ENCODE results near the gene AGPAT4. TPM values are rescaled to one million over a fixed set of nuclear protein-coding genes. Genes with fewer than 3 reads are reported as not detected.
A peak's percentile ranks its signal among the peaks of the same experiment; 100 is the strongest.

Gene AGPAT4
- total RNA-seq, 6 experiments from 2014 or later = 0.42 to 1.7 (median 0.78) TPM

DNA sequence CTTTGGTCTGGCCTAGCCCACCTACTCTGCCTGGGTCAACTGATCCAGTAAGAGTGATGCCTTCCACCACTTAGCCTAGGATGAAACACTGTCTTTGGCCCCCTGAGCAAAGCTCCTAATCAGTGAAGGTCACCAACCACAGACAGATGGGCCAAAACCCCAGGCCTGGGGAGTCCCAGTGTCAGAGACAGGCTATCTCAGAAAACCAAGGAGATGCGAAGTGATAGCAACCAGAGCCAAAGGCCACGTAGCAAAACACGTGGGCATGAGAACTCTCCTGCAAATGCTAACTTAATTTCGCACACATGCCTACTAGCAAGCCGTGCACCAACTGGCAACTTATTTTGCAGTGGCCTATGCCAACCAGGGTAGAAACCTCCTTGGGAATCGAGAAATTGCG is 29.1 kb downstream of the AGPAT4 start:
- DNase-seq (no peak), ATAC-seq (no peak)
- intact Hi-C loops (cut with DNase I) = no loop called here
- WGBS (ENCODE audit: insufficient coverage, low coverage, low lambda C conversion rate, missing lambda C conversion rate) = 83% methylated on average over 7 of the region's 7 CpGs
- no peaks in the 10 kb centered on the region for H3K36me3 ChIP-seq
- no peaks in the 10 kb centered on the region for H3K9me3 ChIP-seq
- TF ChIP-seq POLR2A (IDR thresholded peaks at IDR 0.05) = no peak
- TF ChIP-seq CTCF (IDR thresholded peaks at IDR 0.05) = no peak
- H3K4me3 ChIP-seq = no peak overlapping the region
- no peak overlapping the region for H3K27ac ChIP-seq
- no peaks in the 10 kb centered on the region for H3K4me1 ChIP-seq
- no peaks in the 10 kb centered on the region for H3K27me3 ChIP-seq

- ATAC-seq = peak; percentile 6 to 38 (median 30)
- intact Hi-C loops (cut with DNase I) = no loop called here
These were observed 30.8 kb downstream of the AGPAT4 start for GRCh38 chr6:161242779-161243693.

GRCh38 chr6:161242113-161242512 is 31.7 kb downstream of the AGPAT4 start:
- TF ChIP-seq POLR2A (IDR thresholded peaks at IDR 0.05) (no peak), CTCF (IDR thresholded peaks at IDR 0.05) (no peak)
- Histone ChIP-seq H3K4me3 (no peak overlapping the region), H3K4me1 (no peaks in the 10 kb centered on the region), H3K9me3 (no peaks in the 10 kb centered on the region), H3K36me3 (no peaks in the 10 kb centered on the region), H3K27ac (no peak overlapping the region), H3K27me3 (no peaks in the 10 kb centered on the region)
- intact Hi-C loops (cut with DNase I) = no loop called here
- 91% methylated on average over 9 of the region's 10 CpGs for WGBS (ENCODE audit: insufficient coverage, low coverage, low lambda C conversion rate, missing lambda C conversion rate)
- DNase-seq = no peak
- no peak for ATAC-seq

More at GRCh38 chr6:161242779-161243693, 30.8 kb downstream of the AGPAT4 start:
- no peaks in the 10 kb centered on the region for H3K36me3 ChIP-seq
- no peaks in the 10 kb centered on the region for H3K9me3 ChIP-seq
- WGBS (ENCODE audit: insufficient coverage, low coverage, low lambda C conversion rate, missing lambda C conversion rate) = 75% methylated on average over 13 of the region's 28 CpGs
- no peak for TF ChIP-seq CTCF (IDR thresholded peaks at IDR 0.05)
- TF ChIP-seq POLR2A (IDR thresholded peaks at IDR 0.05) = no peak
- no peaks in the 10 kb centered on the region for H3K27me3 ChIP-seq
- H3K4me1 ChIP-seq = no peaks in the 10 kb centered on the region
- no peak overlapping the region for H3K27ac ChIP-seq
- H3K4me3 ChIP-seq = no peak overlapping the region
- no peak for DNase-seq

GRCh38 chr6:161239001-161239400 is 34.9 kb downstream of the AGPAT4 start:
- intact Hi-C loops (cut with DNase I) = no loop called here
- H3K4me3 ChIP-seq = no peak overlapping the region

More at GRCh38 chr6:161239001-161239400, 34.9 kb downstream of the AGPAT4 start:
- ATAC-seq (no peak), DNase-seq (no peak)
- no peaks in the 10 kb centered on the region for H3K4me1 ChIP-seq
- H3K36me3 ChIP-seq = no peaks in the 10 kb centered on the region
- H3K27me3 ChIP-seq = no peaks in the 10 kb centered on the region
- WGBS (ENCODE audit: insufficient coverage, low coverage, low lambda C conversion rate, missing lambda C conversion rate) = 91% methylated on average over 6 of the region's 6 CpGs
- no peak overlapping the region for H3K27ac ChIP-seq
- TF ChIP-seq CTCF (IDR thresholded peaks at IDR 0.05) (no peak), POLR2A (IDR thresholded peaks at IDR 0.05) (no peak)
- no peaks in the 10 kb centered on the region for H3K9me3 ChIP-seq
